Measurements from ENCODE around the gene XBP1. TPM values are rescaled to one million over a fixed set of nuclear protein-coding genes. Genes with fewer than 3 reads are reported as not detected.

XBP1 gene
- total and polyA plus RNA-seq, 2 donors (not counting 1 experiment from before 2014, with no cell fraction given), result 16.8 to 69.8 TPM

DNA sequence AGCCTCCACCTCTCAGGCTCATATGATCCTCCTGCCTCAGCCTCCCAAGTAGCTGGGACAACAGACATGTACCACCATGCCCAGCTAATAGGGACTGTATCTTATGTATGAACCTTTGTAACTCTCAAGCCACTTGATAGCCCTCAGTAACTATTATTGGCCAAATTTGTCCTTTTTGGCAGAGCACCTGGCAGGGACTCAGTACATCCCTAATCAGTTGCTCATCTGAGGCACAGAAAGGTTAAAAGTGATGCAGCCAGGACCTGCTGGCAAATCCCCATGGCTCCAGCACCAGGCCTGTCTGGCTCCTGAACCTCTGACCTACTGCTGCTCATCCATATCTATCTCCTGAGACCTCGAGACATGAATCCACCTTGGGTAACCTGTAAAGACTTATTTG, 21.1 kb upstream of the XBP1 start:
- H3K9ac ChIP-seq (ENCODE audit: low read length), result no peak overlapping the region
- H3K9me3 ChIP-seq (ENCODE audit: control extremely low read depth in 1 of 3, control insufficient read depth in 2 of 3, insufficient read depth in 1 of 3, low read length in 2 of 3), result no peaks in the 10 kb centered on the region
- ChIA-PET POLR2A (interaction anchor here (0.6 kb wide), 1 partner anchor 28 kb away, joined by 4 read pairs; no protein-coding TSS in a partner anchor), CTCF (interaction anchor here (4.4 kb wide), 1 partner anchor 220 kb away, joined by 24 read pairs; no protein-coding TSS in a partner anchor)
- H3K27ac ChIP-seq (ENCODE audit: low read length in 2 of 2), result no peak overlapping the region
- intact Hi-C loops (cut with micrococcal nuclease), result no loop called here
- H3K9me3 Mint-ChIP-seq (ENCODE audit: insufficient read depth), result no peaks in the 10 kb centered on the region
- no peaks in the 10 kb centered on the region for H3K27me3 Mint-ChIP-seq
- DNase-seq (no peak), ATAC-seq (ENCODE audit: low read depth) (no peak)
- no peaks in the 10 kb centered on the region for H3K79me2 ChIP-seq (ENCODE audit: control insufficient read depth, insufficient read depth, low read length)
- H3K27me3 ChIP-seq (replicated peaks in 1 of 4; ENCODE audit: control extremely low read depth in 1 of 4, control insufficient read depth in 3 of 4, insufficient read depth in 4 of 4, low read length in 3 of 4), result no peaks in the 10 kb centered on the region
- no peaks in the 10 kb centered on the region for H4K20me1 ChIP-seq (ENCODE audit: control insufficient read depth, insufficient read depth, low read length, poor library complexity, severe bottlenecking)
- H3K27ac Mint-ChIP-seq, result no peak overlapping the region
- no peak overlapping the region for H3K4me3 ChIP-seq (ENCODE audit: control extremely low read depth in 1 of 5, extremely low read depth in 1 of 5, insufficient read depth in 1 of 5, low read depth in 2 of 5, low read length in 4 of 5)
- TF ChIP-seq CTCF (IDR thresholded peaks at IDR 0.05) (no peak), EZH2 (IDR thresholded peaks at IDR 0.05; ENCODE audit: borderline replicate concordance, insufficient read depth, low read depth, low read length, poor library complexity, severe bottlenecking) (no peak)
- no peak overlapping the region for H3K4me3 Mint-ChIP-seq
- no peak overlapping the region for H3K4me2 ChIP-seq (replicated peaks; ENCODE audit: low read depth, low read length, poor library complexity, severe bottlenecking)
- H3K36me3 ChIP-seq (replicated peaks in 1 of 2; ENCODE audit: control extremely low read depth in 1 of 2, control insufficient read depth in 1 of 2, extremely low read depth in 1 of 2, insufficient read depth in 2 of 2, low read length in 1 of 2), result no peaks in the 10 kb centered on the region
- H3K4me1 Mint-ChIP-seq, result peaks cover 25% of the 10 kb centered on the region
- H3K4me1 ChIP-seq (ENCODE audit: control insufficient read depth in 2 of 2, insufficient read depth in 2 of 2, low read length in 2 of 2), result peaks cover 13 to 20% of the 10 kb centered on the region in 2 donors
- H2AFZ ChIP-seq (ENCODE audit: insufficient read depth, low read depth, low read length, poor library complexity, severe bottlenecking), result no peak overlapping the region
- no CpG with 5 or more reads among the region's 1 CpG for WGBS (ENCODE audit: insufficient coverage)

GRCh38 chr22:28820885-28821284, 20.5 kb upstream of the XBP1 start:
- ATAC-seq (ENCODE audit: low read depth) (no peak), DNase-seq (no peak)
- no peaks in the 10 kb centered on the region for H3K79me2 ChIP-seq (ENCODE audit: control insufficient read depth, insufficient read depth, low read length)
- intact Hi-C loops (cut with micrococcal nuclease), result no loop called here
- H3K36me3 ChIP-seq (replicated peaks in 1 of 2; ENCODE audit: control extremely low read depth in 1 of 2, control insufficient read depth in 1 of 2, extremely low read depth in 1 of 2, insufficient read depth in 2 of 2, low read length in 1 of 2), result no peaks in the 10 kb centered on the region
- peaks cover 13 to 20% of the 10 kb centered on the region in 2 donors for H3K4me1 ChIP-seq (ENCODE audit: control insufficient read depth in 2 of 2, insufficient read depth in 2 of 2, low read length in 2 of 2)
- no peak overlapping the region for H3K27ac Mint-ChIP-seq
- H3K9me3 ChIP-seq (ENCODE audit: control extremely low read depth in 1 of 3, control insufficient read depth in 2 of 3, insufficient read depth in 1 of 3, low read length in 2 of 3), result no peaks in the 10 kb centered on the region
- no peak overlapping the region for H3K4me3 Mint-ChIP-seq
- H3K4me2 ChIP-seq (replicated peaks; ENCODE audit: low read depth, low read length, poor library complexity, severe bottlenecking), result no peak overlapping the region
- H3K4me3 ChIP-seq (ENCODE audit: control extremely low read depth in 1 of 5, extremely low read depth in 1 of 5, insufficient read depth in 1 of 5, low read depth in 2 of 5, low read length in 4 of 5), result no peak overlapping the region
- WGBS (ENCODE audit: insufficient coverage), result 83% methylated on average over 1 of the region's 2 CpGs
- H3K27me3 Mint-ChIP-seq, result no peaks in the 10 kb centered on the region
- no peak overlapping the region for H2AFZ ChIP-seq (ENCODE audit: insufficient read depth, low read depth, low read length, poor library complexity, severe bottlenecking)
- no peaks in the 10 kb centered on the region for H4K20me1 ChIP-seq (ENCODE audit: control insufficient read depth, insufficient read depth, low read length, poor library complexity, severe bottlenecking)
- H3K9ac ChIP-seq (ENCODE audit: low read length), result no peak overlapping the region
- TF ChIP-seq EZH2 (IDR thresholded peaks at IDR 0.05; ENCODE audit: borderline replicate concordance, insufficient read depth, low read depth, low read length, poor library complexity, severe bottlenecking) (no peak), CTCF (IDR thresholded peaks at IDR 0.05) (no peak)
- no peaks in the 10 kb centered on the region for H3K27me3 ChIP-seq (replicated peaks in 1 of 4; ENCODE audit: control extremely low read depth in 1 of 4, control insufficient read depth in 3 of 4, insufficient read depth in 4 of 4, low read length in 3 of 4)
- H3K4me1 Mint-ChIP-seq, result peaks cover 25% of the 10 kb centered on the region
- POLR2A ChIA-PET, result interaction anchor here (0.6 kb wide), 1 partner anchor 28 kb away, joined by 4 read pairs; no protein-coding TSS in a partner anchor
- H3K27ac ChIP-seq (ENCODE audit: low read length in 2 of 2), result no peak overlapping the region
- CTCF ChIA-PET, result interaction anchor here (1.2 to 4.4 kb wide), 3 partner anchors 8 to 220 kb away, joined by 4 to 24 read pairs (median 20); no protein-coding TSS in a partner anchor
- no peaks in the 10 kb centered on the region for H3K9me3 Mint-ChIP-seq (ENCODE audit: insufficient read depth)

Measured in B cell (primary cell).